SH-SY5Y (cell line): ENCODE measurements around the gene TREX2.

Experiments
- GATA2 ChIP-seq: IDR thresholded peaks from 2 replicates; pipeline ENCODE4 v1.6.1; 2011; ENCODE audit warnings: mild to moderate bottlenecking, low read depth, low read length
- GATA3 ChIP-seq: IDR thresholded peaks from 2 replicates; pipeline ENCODE4 v1.6.1; 2011; ENCODE audit warnings: low read depth, mild to moderate bottlenecking, low read length, moderate library complexity

Gene TREX2

DNA sequence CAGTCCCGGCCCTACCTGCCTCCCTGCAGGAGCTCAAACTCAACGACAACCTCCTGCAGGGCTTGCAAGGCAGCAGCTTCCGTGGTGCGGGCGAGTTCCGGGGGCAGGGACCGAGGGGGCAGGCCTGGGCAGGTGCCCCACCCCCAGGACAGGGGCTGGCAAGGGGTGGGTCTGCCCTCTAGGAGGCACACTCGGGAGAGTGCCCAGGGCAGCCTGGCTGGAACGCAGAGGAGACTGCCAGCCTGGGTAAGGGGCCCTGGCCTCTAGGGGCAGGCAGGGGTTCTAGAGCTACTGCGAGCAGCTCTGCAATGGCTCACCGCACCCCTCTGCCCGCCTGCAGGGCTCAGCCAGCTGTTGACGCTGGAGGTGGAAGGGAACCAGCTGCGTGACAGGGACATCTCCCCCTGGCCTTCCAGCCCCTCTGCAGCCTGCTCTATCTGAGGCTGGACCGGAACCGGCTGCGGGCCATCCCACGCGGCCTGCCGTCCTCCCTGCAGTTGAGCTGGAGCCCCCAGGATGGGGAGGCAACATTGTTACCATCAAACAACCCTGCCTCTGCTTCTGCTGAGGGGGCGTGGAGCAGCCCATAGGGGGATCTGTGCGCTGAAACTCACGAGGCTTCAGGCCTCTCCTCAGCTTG, 36.6 kb upstream of the TREX2 start:
- no peak for TF ChIP-seq GATA2
- TF ChIP-seq GATA3: no peak

DNA sequence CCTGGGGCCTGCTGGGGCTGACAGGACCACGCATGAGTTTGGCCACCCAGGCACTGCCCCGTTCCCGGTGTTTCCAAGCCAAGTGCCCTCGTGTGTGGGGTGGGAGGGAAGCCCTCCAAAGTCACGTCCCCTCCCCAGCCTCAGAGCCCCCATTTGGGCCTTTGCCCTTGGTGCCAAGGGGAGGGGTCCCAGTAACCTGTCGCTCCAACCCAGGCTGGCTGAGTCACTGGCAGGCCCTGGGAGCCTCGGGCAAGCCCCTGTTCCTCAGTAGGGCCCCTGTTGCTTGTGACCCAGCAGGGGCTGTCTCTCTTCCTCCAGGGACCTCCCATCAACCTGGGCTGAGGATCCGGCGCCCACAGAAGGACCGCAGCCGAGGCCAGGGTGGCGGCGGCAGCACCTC, 35.2 kb upstream of the TREX2 start:
- no peak for TF ChIP-seq GATA3
- TF ChIP-seq GATA2: no peak

DNA sequence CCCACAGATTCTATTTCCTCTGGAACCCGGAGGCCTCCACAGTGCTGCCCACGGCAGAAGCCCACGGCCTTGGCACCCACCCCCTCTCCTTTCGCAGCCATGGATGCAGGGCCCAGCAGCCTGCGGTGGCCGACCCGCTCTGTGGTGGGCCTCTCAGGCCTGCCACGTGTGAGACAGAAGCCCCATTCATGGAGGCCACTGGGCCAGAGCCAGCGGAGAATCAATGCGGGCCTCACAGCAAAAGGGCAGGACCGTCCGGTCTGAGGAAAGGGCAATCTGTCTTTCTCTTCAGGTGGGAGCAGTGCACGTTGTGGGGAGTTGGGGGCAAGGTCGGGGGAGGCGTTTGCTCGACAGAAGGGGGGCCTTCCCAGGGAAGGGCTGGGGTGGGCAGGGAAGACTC, 32.9 kb upstream of the TREX2 start:
- TF ChIP-seq GATA2 (no peak), GATA3 (no peak)

- TF ChIP-seq GATA3: no peak
- no peak for TF ChIP-seq GATA2
Measured at GRCh38 chrX:153477901-153478300, 32.0 kb upstream of the TREX2 start.

DNA sequence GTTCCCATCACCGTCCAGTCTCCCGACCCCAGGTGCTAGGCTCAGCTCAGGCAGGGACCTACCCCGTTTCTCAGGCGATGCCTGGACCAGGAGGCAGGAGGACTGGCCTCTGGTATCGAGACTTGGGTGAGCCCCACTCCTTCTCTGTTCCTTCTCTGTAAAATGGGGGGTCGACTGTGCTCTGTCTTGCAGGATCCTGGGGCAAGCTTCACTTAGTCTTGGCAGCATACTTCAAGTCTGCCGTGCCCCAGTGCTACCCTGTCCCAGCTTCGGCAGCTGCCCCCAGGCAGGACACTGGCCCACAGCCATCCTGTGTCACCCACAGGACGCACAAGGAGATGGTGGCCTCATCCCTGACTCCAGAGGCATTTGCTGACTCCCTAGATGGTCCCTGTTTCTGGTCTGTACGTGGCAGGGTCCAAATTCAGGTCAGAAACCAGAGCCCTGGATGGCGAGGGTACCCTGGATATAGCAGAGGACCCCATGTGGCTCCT, 31.6 kb upstream of the TREX2 start:
- TF ChIP-seq GATA2: no peak
- TF ChIP-seq GATA3: no peak

GRCh38 chrX:153476666-153477363, 31.0 kb upstream of the TREX2 start:
- TF ChIP-seq GATA2: no peak
- TF ChIP-seq GATA3: no peak

DNA sequence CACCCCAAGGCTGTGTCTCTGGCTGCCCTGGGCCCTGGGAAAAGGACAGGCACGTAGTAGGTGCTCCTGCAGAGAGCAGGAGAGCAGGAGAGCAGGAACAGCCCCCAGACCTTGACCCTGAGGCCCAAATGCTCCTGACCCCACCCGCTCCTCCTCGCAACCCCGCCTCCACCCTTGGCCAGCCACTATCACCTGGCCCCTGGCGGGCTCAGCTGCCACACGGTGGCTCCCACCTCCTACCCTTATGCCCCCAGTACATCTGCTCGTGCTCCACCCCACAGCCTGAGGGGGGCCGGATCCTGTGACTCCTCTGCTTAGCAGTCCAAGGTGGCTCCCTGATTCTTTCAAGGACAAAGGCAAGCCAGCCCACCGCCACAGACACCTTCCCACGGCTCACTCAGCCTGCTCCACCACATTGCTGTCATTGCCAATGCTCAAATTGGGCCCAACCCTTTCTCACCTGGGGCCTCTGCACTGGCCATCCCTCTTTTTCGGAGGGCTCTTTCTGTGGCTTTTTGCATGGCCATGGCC, 30.0 kb upstream of the TREX2 start:
- TF ChIP-seq GATA3: no peak
- TF ChIP-seq GATA2: no peak

DNA sequence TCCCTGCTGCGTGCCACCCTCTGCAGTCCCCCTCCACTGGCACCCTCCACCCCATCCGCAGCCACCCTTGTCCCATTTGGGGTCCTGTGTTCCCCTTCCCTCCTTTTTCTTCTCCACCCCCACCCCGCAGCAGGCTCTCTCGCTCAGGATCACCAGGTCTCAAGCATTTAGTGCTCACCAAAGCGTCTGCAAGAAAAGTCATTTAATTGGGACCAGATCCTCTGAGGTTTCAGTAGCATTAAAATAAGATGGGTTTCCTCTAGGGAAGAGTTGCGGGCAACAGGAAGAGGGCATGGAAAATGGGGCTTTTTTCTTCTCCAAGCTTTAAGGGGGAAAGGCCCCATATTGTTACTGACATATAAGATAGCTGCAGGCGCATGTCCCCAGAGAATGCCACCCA, 29.4 kb upstream of the TREX2 start:
- TF ChIP-seq GATA3: no peak
- no peak for TF ChIP-seq GATA2

DNA sequence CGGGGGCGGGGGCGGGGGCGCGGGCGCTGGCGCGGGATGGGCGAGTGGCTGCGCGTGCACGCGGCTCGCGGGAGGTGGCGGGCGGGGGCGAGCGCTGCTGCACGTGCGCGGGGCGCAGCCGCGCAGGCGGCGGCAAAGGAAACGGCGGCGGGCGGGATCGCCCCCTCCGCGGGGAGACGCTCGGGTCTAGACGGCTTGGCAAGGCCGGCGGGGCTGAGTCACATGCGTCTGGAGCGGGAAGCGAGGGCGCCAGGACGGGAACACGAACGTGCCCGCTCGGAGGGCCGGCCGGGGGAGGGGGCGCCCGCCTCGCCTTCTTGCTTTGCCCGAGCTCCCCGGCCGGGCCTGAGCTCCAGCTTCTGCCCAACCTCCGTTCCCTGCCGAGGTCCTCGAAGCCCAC, 28.9 kb upstream of the TREX2 start:
- TF ChIP-seq GATA3: no peak
- TF ChIP-seq GATA2: no peak

GRCh38 chrX:153474266-153474665, 28.4 kb upstream of the TREX2 start:
- TF ChIP-seq GATA3 (no peak), GATA2 (no peak)

GRCh38 chrX:153473126-153473525, 27.3 kb upstream of the TREX2 start:
- TF ChIP-seq GATA2 (no peak), GATA3 (no peak)

DNA sequence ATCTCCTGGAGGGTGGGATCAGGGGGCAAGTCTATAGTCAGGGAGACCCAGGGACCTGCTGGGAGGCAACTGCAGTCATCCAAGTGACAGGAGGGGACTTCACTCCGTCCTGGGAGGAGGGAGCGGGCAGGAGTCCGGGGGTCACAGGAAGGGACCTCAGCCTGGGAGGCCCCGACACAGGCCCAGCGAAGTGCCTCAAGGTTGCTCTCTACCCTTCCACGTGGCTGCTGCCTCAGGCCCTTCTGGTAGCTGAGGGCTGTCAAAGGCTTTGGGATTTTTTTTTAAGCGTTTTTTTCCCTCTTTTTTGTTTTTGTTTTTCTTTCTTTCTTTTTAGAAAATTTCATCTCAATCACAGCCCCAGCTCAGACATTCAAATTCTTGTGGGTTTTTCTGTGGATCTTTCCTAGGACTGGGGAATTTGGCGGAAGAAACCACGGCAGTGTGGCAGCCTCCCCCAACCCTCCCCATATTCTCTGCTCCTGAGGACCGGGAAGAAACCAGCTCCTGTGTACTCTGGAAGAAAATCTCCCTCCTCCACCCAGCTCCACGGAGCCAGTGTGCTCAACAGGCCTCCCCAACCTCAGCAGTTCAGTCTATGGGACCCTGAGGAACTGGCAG, 25.9 kb upstream of the TREX2 start:
- TF ChIP-seq GATA2 (no peak), GATA3 (no peak)

GRCh38 chrX:153470411-153471363, 24.8 kb upstream of the TREX2 start, which contains the start of gene HAUS7:
TSS of gene HAUS7 (minus strand) at chrX:153470576. CDS start at chrX:153470557, 19 bp downstream.
- no peak for TF ChIP-seq GATA3
- no peak for TF ChIP-seq GATA2
